PC-9 (cell line): ENCODE results near the gene LRSAM1.

Experiments
- EZH2 ChIP-seq: fragments of 200-600 bp; sonication (generic); IDR thresholded peaks from 2 replicates; pipeline ENCODE4 v1.8.0; 2017; ENCODE audit warnings: antibody characterized with exemption, low read depth
- TF ChIP-seq, protein P1 (sequence below): fragments of 200-600 bp; sonication (generic); conservative IDR thresholded peaks from 2 replicates; pipeline ENCODE4 v1.6.1; 2017; ENCODE audit warnings: mixed run types, antibody characterized with exemption, mild to moderate bottlenecking, moderate library complexity

DNA sequence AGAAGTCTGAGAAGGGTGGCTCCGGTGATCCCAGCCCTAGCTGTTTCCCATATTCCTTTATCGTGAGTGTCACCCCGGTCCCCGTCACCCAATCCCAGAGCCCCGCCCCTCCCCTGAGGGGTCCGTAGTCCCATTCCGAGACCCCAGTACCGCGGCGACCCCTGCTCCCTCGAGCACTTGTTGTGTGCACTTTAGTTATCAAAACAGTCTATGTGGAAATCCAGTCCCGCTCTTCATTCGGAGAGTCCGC lies 223 bp downstream of the LRSAM1 start:
- TF ChIP-seq, protein P1, sequence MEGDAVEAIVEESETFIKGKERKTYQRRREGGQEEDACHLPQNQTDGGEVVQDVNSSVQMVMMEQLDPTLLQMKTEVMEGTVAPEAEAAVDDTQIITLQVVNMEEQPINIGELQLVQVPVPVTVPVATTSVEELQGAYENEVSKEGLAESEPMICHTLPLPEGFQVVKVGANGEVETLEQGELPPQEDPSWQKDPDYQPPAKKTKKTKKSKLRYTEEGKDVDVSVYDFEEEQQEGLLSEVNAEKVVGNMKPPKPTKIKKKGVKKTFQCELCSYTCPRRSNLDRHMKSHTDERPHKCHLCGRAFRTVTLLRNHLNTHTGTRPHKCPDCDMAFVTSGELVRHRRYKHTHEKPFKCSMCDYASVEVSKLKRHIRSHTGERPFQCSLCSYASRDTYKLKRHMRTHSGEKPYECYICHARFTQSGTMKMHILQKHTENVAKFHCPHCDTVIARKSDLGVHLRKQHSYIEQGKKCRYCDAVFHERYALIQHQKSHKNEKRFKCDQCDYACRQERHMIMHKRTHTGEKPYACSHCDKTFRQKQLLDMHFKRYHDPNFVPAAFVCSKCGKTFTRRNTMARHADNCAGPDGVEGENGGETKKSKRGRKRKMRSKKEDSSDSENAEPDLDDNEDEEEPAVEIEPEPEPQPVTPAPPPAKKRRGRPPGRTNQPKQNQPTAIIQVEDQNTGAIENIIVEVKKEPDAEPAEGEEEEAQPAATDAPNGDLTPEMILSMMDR: no peak
- TF ChIP-seq EZH2: no peak
